Fibroblast of skin of right quadriceps (primary cell): ENCODE measurements around the gene BCO2.

Experiments
- DNase-seq: peaks from one replicate; pipeline ENCODE4 v3.0.0-alpha.2; 2013

The BCO2 gene

GRCh38 chr11:112253605-112254242 is 78.4 kb downstream of the BCO2 start:
- no peak for DNase-seq

DNA sequence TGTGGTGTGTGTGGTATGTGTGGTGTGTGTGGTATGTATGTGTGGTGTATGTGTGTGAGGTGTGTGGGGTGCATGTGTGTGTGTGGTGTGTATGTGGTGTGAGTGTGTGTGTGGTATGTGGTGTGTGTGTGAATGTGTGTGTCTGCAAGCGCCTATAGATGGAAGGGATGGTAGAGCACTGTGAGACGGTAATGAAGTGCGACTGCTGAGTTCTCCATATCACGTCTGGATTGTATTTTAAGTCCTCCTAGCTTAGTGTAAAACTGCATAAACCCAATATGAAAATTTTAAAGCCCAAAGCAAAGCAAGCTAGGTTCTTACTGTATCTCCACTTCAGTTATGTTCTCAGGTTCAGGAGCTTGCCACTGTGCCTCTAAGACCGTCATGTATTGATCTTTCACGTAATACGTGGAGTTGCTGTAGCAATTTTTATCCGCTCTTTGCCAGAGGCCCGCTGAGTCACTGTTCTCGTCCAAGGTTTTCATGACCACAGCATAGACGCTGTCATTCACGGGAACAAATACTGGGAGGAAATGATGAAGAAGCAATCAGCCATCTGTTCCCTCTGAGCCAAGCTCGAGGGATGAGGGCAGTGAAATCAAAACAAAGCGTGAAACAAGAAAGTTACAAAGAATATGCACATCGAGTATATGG is 79.9 kb downstream of the BCO2 start:
- DNase-seq, result peak; percentile 59

- DNase-seq, result no peak
These were observed 85.2 kb downstream of the BCO2 start, which contains the start of gene PLET1 for GRCh38 chr11:112260490-112260889. TSS of gene PLET1 (minus strand) at chr11:112260860. CDS start at chr11:112260589, 271 bp downstream.

DNA sequence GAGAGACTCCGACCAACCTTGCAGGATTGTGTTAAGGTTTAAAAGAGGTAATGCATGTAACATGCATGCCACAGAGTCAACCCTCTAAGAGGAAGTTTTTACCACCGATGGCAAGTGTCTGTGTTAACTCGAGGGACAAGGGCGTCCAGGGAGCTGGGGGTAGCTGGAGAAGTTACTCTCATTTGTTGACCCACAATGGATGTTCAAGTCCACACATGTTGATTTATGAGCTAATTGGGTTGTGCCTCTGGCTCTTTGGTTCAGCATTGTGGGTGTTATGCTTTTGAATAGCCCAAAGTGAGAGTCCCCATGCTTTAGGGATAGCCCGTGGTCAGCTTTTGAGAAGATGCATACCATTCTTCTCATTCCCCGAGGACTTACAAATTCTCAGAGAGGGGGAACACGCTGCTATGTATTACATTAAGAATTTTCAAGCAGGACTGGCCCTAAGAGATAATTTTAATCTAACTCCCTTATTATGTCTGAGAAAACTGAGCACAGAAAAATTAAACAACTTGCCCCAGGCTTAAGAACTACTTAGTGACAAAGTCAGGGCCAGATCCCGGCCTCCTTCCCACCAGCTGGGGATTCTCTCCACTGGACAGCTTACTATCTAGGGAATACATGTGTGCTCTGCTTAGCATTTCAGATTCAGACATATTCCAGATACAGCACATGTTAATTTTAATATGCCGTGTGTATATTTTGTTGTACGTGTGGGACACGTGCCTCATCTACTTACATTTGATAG is 90.5 kb downstream of the BCO2 start:
- DNase-seq, result peak; percentile 55

- DNase-seq, result no peak
These were observed 91.1 kb downstream of the BCO2 start for GRCh38 chr11:112266410-112266778.

DNA sequence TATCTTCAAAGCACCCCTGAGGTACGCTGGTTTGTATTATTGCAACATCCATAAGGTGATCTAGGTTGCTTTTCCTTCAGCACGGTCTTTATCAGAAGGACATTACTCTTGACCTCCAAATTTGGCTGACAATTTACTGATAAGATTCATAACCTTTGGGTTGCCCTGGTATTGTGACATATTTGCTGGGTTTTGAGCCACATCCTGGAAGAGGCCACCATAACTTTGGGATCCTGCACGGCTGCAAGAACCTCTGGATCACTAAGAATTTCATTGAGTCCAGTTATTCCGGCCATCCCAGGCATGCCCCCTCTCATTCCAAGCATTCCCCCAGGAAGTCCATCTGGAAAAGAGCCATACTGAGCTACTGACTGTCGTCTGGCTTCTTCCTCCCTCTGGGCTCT is 91.9 kb downstream of the BCO2 start:
- DNase-seq, result peak; percentile 17

- no peak for DNase-seq
These were observed 93.1 kb downstream of the BCO2 start for GRCh38 chr11:112268406-112268805.
